HL-60 (cell line): ENCODE data around the gene GK2.

Experiments
- DNase-seq, 2 experiments: peaks; one replicate each; pipeline ENCODE4 v3.0.0-alpha.2; 2010 to 2020; ENCODE audit warnings: low read depth in 1 of 2, low spot score in 1 of 2
- H3K27ac ChIP-seq: fragments of 250-450 bp; sonication (Bioruptor Pico); replicated peaks from 2 replicates; pipeline ENCODE4 v1.5.1; 2020; ENCODE audit warnings: mild to moderate bottlenecking, moderate library complexity
- H3K27me3 ChIP-seq: fragments of 250-450 bp; sonication (Bioruptor Pico); 2 replicates; pipeline ENCODE4 v1.5.1; 2021; ENCODE audit warnings: mild to moderate bottlenecking, moderate library complexity; ENCODE audit not compliant: insufficient read depth, poor library complexity, severe bottlenecking
- H3K4me3 ChIP-seq: replicated peaks from 2 replicates; pipeline ENCODE4 v1.5.1; 2011; ENCODE audit warnings: mild to moderate bottlenecking, control low read depth, low read length; ENCODE audit not compliant: insufficient read depth
- GABPA ChIP-seq: IDR thresholded peaks from 2 replicates; pipeline ENCODE4 v1.6.1; 2012; ENCODE audit warnings: low read depth
- POLR2AphosphoS5 ChIP-seq: IDR thresholded peaks from 2 replicates; pipeline ENCODE4 v1.6.1; 2012; ENCODE audit warnings: low read depth
- REST ChIP-seq: IDR thresholded peaks from 2 replicates; pipeline ENCODE4 v1.6.1; 2012; ENCODE audit warnings: low read depth; ENCODE audit not compliant: insufficient replicate concordance
- SPI1 ChIP-seq: IDR thresholded peaks from 2 replicates; pipeline ENCODE4 v1.6.1; 2012; ENCODE audit warnings: low read depth, mild to moderate bottlenecking, borderline replicate concordance
- TF ChIP-seq, protein P1 (sequence below): IDR thresholded peaks from one replicate; pipeline ENCODE4 v1.5.1; 2011; ENCODE audit warnings: low read length, control low read depth, inconsistent platforms; ENCODE audit not compliant: insufficient read depth

The GK2 gene

GRCh38 chr4:79395841-79396240 lies 12.2 kb downstream of the GK2 start:
- Histone ChIP-seq H3K27ac (no peak overlapping the region), H3K4me3 (no peak overlapping the region), H3K27me3 (no peaks in the 10 kb centered on the region)
- TF ChIP-seq, protein P1, sequence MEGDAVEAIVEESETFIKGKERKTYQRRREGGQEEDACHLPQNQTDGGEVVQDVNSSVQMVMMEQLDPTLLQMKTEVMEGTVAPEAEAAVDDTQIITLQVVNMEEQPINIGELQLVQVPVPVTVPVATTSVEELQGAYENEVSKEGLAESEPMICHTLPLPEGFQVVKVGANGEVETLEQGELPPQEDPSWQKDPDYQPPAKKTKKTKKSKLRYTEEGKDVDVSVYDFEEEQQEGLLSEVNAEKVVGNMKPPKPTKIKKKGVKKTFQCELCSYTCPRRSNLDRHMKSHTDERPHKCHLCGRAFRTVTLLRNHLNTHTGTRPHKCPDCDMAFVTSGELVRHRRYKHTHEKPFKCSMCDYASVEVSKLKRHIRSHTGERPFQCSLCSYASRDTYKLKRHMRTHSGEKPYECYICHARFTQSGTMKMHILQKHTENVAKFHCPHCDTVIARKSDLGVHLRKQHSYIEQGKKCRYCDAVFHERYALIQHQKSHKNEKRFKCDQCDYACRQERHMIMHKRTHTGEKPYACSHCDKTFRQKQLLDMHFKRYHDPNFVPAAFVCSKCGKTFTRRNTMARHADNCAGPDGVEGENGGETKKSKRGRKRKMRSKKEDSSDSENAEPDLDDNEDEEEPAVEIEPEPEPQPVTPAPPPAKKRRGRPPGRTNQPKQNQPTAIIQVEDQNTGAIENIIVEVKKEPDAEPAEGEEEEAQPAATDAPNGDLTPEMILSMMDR = no peak
- TF ChIP-seq GABPA (no peak), REST (no peak), SPI1 (no peak), POLR2AphosphoS5 (no peak)
- no peak for DNase-seq

- Histone ChIP-seq H3K4me3 (no peak overlapping the region), H3K27me3 (no peaks in the 10 kb centered on the region), H3K27ac (no peak overlapping the region)
- no peak for DNase-seq
- TF ChIP-seq POLR2AphosphoS5 (no peak), REST (no peak), GABPA (no peak), SPI1 (no peak)
- TF ChIP-seq, protein P1 = no peak
Measured at GRCh38 chr4:79390890-79391289, 17.1 kb downstream of the GK2 start.

GRCh38 chr4:79385641-79386040 lies 22.4 kb downstream of the GK2 start:
- DNase-seq = no peak
- no peak for TF ChIP-seq SPI1
- no peak for TF ChIP-seq POLR2AphosphoS5
- TF ChIP-seq, protein P1 = no peak
- TF ChIP-seq REST = no peak
- no peak for TF ChIP-seq GABPA
- H3K27ac ChIP-seq = no peak overlapping the region
- no peak overlapping the region for H3K4me3 ChIP-seq
- no peaks in the 10 kb centered on the region for H3K27me3 ChIP-seq
